H9 (cell line): ENCODE results near the gene NT5DC4. TPM values are rescaled to one million over a fixed set of nuclear protein-coding genes. Genes with fewer than 3 reads are reported as not detected.

Source experiments
- DNase-seq: peaks from one replicate; pipeline ENCODE4 v3.0.0-alpha.2; 2017
- H2AFZ ChIP-seq: one replicate; pipeline ENCODE4 v1.6.1; 2013; ENCODE audit warnings: mild to moderate bottlenecking, low read length, control low read depth, moderate library complexity
- H2AK5ac ChIP-seq: 2 replicates; pipeline ENCODE4 v1.6.1; 2013; ENCODE audit warnings: low read length, control low read depth, mixed read lengths; ENCODE audit not compliant: insufficient read length
- H2BK120ac ChIP-seq: one replicate; pipeline ENCODE4 v1.6.1; 2013; ENCODE audit warnings: low read depth, mild to moderate bottlenecking, low read length, control low read depth, inconsistent platforms; ENCODE audit not compliant: poor library complexity, severe bottlenecking
- H2BK12ac ChIP-seq: 2 replicates; pipeline ENCODE4 v1.6.1; 2013; ENCODE audit warnings: low read length, control low read depth, mixed read lengths, low read depth; ENCODE audit not compliant: insufficient read length
- H2BK15ac ChIP-seq: 2 replicates; pipeline ENCODE4 v1.6.1; 2013; ENCODE audit warnings: low read depth, low read length, control low read depth
- H2BK20ac ChIP-seq: one replicate; pipeline ENCODE4 v1.6.1; 2013; ENCODE audit warnings: low read depth, mild to moderate bottlenecking, low read length, control low read depth, inconsistent platforms; ENCODE audit not compliant: poor library complexity, severe bottlenecking
- H2BK5ac ChIP-seq: 2 replicates; pipeline ENCODE4 v1.6.1; 2013; ENCODE audit warnings: low read length, control low read depth, mixed read lengths; ENCODE audit not compliant: insufficient read length
- H3K14ac ChIP-seq: 2 replicates; pipeline ENCODE4 v1.6.1; 2013; ENCODE audit warnings: low read length, control low read depth; ENCODE audit not compliant: insufficient read depth
- H3K18ac ChIP-seq: 2 replicates; pipeline ENCODE4 v1.6.1; 2013; ENCODE audit warnings: low read depth, mild to moderate bottlenecking, mixed read lengths, low read length, control low read depth; ENCODE audit not compliant: insufficient read length
- H3K23ac ChIP-seq: 2 replicates; pipeline ENCODE4 v1.6.1; 2013; ENCODE audit warnings: low read length, control low read depth, mixed read lengths, low read depth; ENCODE audit not compliant: insufficient read length
- H3K23me2 ChIP-seq: 2 replicates; pipeline ENCODE4 v1.6.1; 2013; ENCODE audit warnings: low read depth, mild to moderate bottlenecking, mixed read lengths, low read length, control low read depth; ENCODE audit not compliant: insufficient read length, poor library complexity, severe bottlenecking
- H3K27ac ChIP-seq: 2 replicates; pipeline ENCODE4 v1.5.1; 2013; ENCODE audit warnings: low read length, control low read depth, mixed read lengths, low read depth; ENCODE audit not compliant: insufficient read length
- H3K27me3 ChIP-seq: 2 replicates; pipeline ENCODE4 v1.6.1; 2013; ENCODE audit warnings: low read length, control low read depth, inconsistent platforms; ENCODE audit not compliant: insufficient read depth
- H3K4ac ChIP-seq: 2 replicates; pipeline ENCODE4 v1.6.1; 2013; ENCODE audit warnings: low read depth, mild to moderate bottlenecking, control low read depth, inconsistent platforms, low read length, moderate library complexity
- H3K4me1 ChIP-seq: 2 replicates; pipeline ENCODE4 v1.6.1; 2013; ENCODE audit warnings: low read length, control low read depth, inconsistent platforms; ENCODE audit not compliant: insufficient read depth
- H3K4me2 ChIP-seq: 2 replicates; pipeline ENCODE4 v1.6.1; 2013; ENCODE audit warnings: low read length, control low read depth, mixed read lengths; ENCODE audit not compliant: insufficient read length, insufficient read depth
- H3K56ac ChIP-seq: 2 replicates; pipeline ENCODE4 v1.6.1; 2013; ENCODE audit warnings: low read depth, mild to moderate bottlenecking, mixed read lengths, low read length, control low read depth; ENCODE audit not compliant: insufficient read length
- H3K79me1 ChIP-seq: 2 replicates; pipeline ENCODE4 v1.6.1; 2013; ENCODE audit warnings: low read depth, mild to moderate bottlenecking, moderate library complexity, low read length, control low read depth, inconsistent platforms; ENCODE audit not compliant: insufficient read depth, poor library complexity, severe bottlenecking
- H3K79me2 ChIP-seq: 2 replicates; pipeline ENCODE4 v1.6.1; 2013; ENCODE audit warnings: low read length, control low read depth, inconsistent platforms; ENCODE audit not compliant: insufficient read depth
- H3K9ac ChIP-seq: 2 replicates; pipeline ENCODE4 v1.6.1; 2013; ENCODE audit warnings: low read length, control low read depth, mixed read lengths; ENCODE audit not compliant: insufficient read length; ENCODE audit errors: extremely low read depth
- H3K9me3 ChIP-seq: one replicate; pipeline ENCODE4 v1.6.1; 2013; ENCODE audit warnings: low read depth, low read length, inconsistent platforms; ENCODE audit not compliant: control insufficient read depth
- H3T11ph ChIP-seq: one replicate; pipeline ENCODE4 v1.6.1; 2013; ENCODE audit warnings: mild to moderate bottlenecking, low read length, control low read depth, inconsistent platforms
- H4K20me1 ChIP-seq: one replicate; pipeline ENCODE4 v1.6.1; 2013; ENCODE audit not compliant: control insufficient read depth, insufficient read length, insufficient read depth
- H4K5ac ChIP-seq: 2 replicates; pipeline ENCODE4 v1.6.1; 2013; ENCODE audit warnings: low read depth, mild to moderate bottlenecking, mixed read lengths, low read length, control low read depth; ENCODE audit not compliant: insufficient read length
- H4K8ac ChIP-seq: replicated peaks from 2 replicates; pipeline ENCODE4 v1.6.1; 2013; ENCODE audit warnings: low read length, control low read depth, mixed read lengths, low read depth; ENCODE audit not compliant: insufficient read length
- H4K91ac ChIP-seq: 2 replicates; pipeline ENCODE4 v1.6.1; 2013; ENCODE audit warnings: low read depth, mild to moderate bottlenecking, moderate library complexity, mixed read lengths, low read length, control low read depth; ENCODE audit not compliant: insufficient read length
- H3K27ac Mint-ChIP-seq, 3 experiments: 2 replicates in 2 of 3; 3 replicates in 1 of 3; pipeline ENCODE4 v1.8.0; 2020 to 2021; ENCODE audit warnings: mixed read lengths in 3 of 3, mild to moderate bottlenecking in 1 of 3, moderate library complexity in 1 of 3
- H3K27me3 Mint-ChIP-seq: 2 replicates; pipeline ENCODE4 v1.8.0; 2021; ENCODE audit warnings: low read depth, mild to moderate bottlenecking, moderate library complexity, mixed read lengths
- H3K36me3 Mint-ChIP-seq, 3 experiments: 2 replicates in 2 of 3; 3 replicates in 1 of 3; pipeline ENCODE4 v1.8.0; 2020 to 2021; ENCODE audit warnings: low read depth in 3 of 3, mixed read lengths in 3 of 3; ENCODE audit not compliant: insufficient read depth in 1 of 3
- H3K4me1 Mint-ChIP-seq, 2 experiments: 2 replicates each; pipeline ENCODE4 v1.8.0; 2020; ENCODE audit warnings: mixed read lengths in 2 of 2
- H3K4me3 Mint-ChIP-seq, 2 experiments: 2 replicates in 1 of 2; 3 replicates in 1 of 2; pipeline ENCODE4 v1.8.0; 2020 to 2021; ENCODE audit warnings: mild to moderate bottlenecking in 2 of 2, mixed read lengths in 2 of 2, moderate library complexity in 1 of 2
- H3K9me3 Mint-ChIP-seq, 2 experiments: 2 replicates in 1 of 2; 3 replicates in 1 of 2; pipeline ENCODE4 v1.8.0; 2020; ENCODE audit warnings: mild to moderate bottlenecking in 2 of 2, mixed read lengths in 2 of 2, moderate library complexity in 1 of 2
- CTCF ChIP-seq: fragments of 200-600 bp; sonication (generic); conservative IDR thresholded peaks from 3 replicates; pipeline ENCODE4 v1.8.0; 2021; ENCODE audit warnings: antibody characterized with exemption, mild to moderate bottlenecking
- WGBS: extraction: QIAGEN DNeasy Blood & Tissue Kit; methylation state at CpG from one replicate; pipeline ENCODE4 v1.1.7; 2013; ENCODE audit warnings: missing lambda C conversion rate, low lambda C conversion rate, mixed read lengths; ENCODE audit not compliant: insufficient read length; ENCODE audit errors: extremely low coverage; 5-methylcytosine and 5-hydroxymethylcytosine counted together
- total RNA-seq: library from RNA; stranded (reverse); gene quantifications from 2 replicates; pipeline ENCODE4 v1.2.1, GENCODE V29; 2021

Gene NT5DC4
- total RNA-seq, 1 experiment from 2014 or later = not detected

DNA sequence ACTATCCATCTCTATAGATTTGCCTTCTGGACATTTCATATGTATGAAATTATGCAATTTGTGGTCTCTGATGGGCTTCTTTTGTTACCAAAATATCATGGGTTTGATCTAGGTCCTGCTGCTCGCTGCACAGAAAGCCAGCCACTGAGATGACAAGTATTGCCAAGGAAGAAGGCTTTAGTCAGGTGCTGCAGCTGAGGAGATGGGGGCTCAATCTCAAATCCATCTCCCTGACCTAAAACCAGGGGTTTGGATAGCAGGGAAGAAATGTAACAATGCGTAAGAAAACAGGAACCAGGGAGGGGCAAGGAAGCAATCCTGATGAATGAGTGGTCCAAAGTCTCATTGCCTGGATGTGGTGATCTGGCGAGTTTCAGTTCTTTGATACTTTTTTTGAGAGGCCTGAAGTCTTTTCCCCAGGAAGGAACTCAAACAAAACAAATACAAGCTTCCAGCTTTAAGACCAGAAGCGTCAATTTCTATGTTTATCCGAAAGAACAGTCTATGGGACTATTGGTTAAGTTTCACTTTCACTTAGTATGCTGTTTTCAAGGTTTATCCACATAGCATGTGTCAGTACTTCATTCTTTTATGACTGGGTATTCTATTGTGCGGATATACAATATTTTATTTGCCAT lies 47.0 kb downstream of the NT5DC4 start:
- Histone ChIP-seq H2BK120ac (no peak overlapping the region), H2AFZ (no peak overlapping the region), H4K91ac (no peak overlapping the region), H3K14ac (no peak overlapping the region), H4K5ac (no peak overlapping the region), H3K4me2 (no peak overlapping the region), H3K18ac (no peak overlapping the region), H3K27me3 (no peaks in the 10 kb centered on the region), H3K56ac (no peak overlapping the region), H2BK15ac (no peak overlapping the region), H2BK12ac (no peak overlapping the region), H3K23ac (no peak overlapping the region), H3K27ac (no peak overlapping the region), H4K8ac (no peak overlapping the region), H3T11ph (no peak overlapping the region), H3K79me2 (no peaks in the 10 kb centered on the region), H3K4ac (no peak overlapping the region), H3K4me1 (no peaks in the 10 kb centered on the region), H4K20me1 (no peaks in the 10 kb centered on the region), H3K23me2 (peaks cover 4% of the 10 kb centered on the region), H2AK5ac (no peak overlapping the region), H3K9ac (no peak overlapping the region), H2BK5ac (no peak overlapping the region), H3K9me3 (no peaks in the 10 kb centered on the region), H2BK20ac (no peak overlapping the region), H3K79me1 (no peaks in the 10 kb centered on the region)
- Mint-ChIP-seq H3K27ac (no peak overlapping the region), H3K4me1 (peaks cover 14 to 16% of the 10 kb centered on the region in 2 experiments), H3K27me3 (no peaks in the 10 kb centered on the region), H3K4me3 (no peak overlapping the region), H3K9me3 (no peaks in the 10 kb centered on the region), H3K36me3 (peaks cover 0 to under 1% (median 0%) of the 10 kb centered on the region in 3 experiments; a peak in 2 of 7 replicates)
- no peak for DNase-seq
- TF ChIP-seq CTCF = no peak
- no CpG with 5 or more reads among the region's 6 CpGs for WGBS
